H1 (cell line): Measurements from ENCODE around the gene MIA2. TPM values are rescaled to one million over a fixed set of nuclear protein-coding genes. Genes with fewer than 3 reads are reported as not detected.

ENCODE experiments used
- EP300 ChIP-seq, 2 experiments: IDR thresholded peaks; 1 replicate in 1 of 2; 2 replicates in 1 of 2; pipeline ENCODE4 v1.6.1; 2011 to 2012; ENCODE audit warnings: low read depth in 2 of 2, low read length in 2 of 2, mild to moderate bottlenecking in 2 of 2, borderline replicate concordance in 1 of 2, inconsistent platforms in 1 of 2, moderate library complexity in 1 of 2
- POLR2A ChIP-seq, 2 experiments: IDR thresholded peaks; 1 replicate in 1 of 2; 2 replicates in 1 of 2; pipeline ENCODE4 v1.6.1; 2011; ENCODE audit warnings: low read depth in 2 of 2, low read length in 2 of 2, mild to moderate bottlenecking in 2 of 2; ENCODE audit errors: control extremely low read depth in 1 of 2
- RFX5 ChIP-seq: IDR thresholded peaks from 2 replicates; pipeline ENCODE4 v1.6.1; 2011; ENCODE audit warnings: low read depth, low read length, improper control_type of control experiment, borderline replicate concordance
- SP4 ChIP-seq: IDR thresholded peaks from 2 replicates; pipeline ENCODE4 v1.6.1; 2012; ENCODE audit warnings: low read length, inconsistent platforms
- SUZ12 ChIP-seq: fragments of 200-600 bp; sonication (generic); IDR thresholded peaks from 2 replicates; pipeline ENCODE4 v1.6.1; 2012; ENCODE audit warnings: mild to moderate bottlenecking, inconsistent platforms, low read length, moderate library complexity, mixed read lengths
- TAF1 ChIP-seq: IDR thresholded peaks from 2 replicates; pipeline ENCODE4 v1.6.1; 2011; ENCODE audit warnings: mild to moderate bottlenecking, low read depth, low read length
- polyA plus RNA-seq, 7 experiments: library from polyadenylated mRNA; depleted of rRNA in 3 of 7; stranded (reverse) in 5 of 7; unstranded in 2 of 7; fragments of >200 nt in 5 of 7; fragments of 200-250 nt in 2 of 7; gene quantifications; 1 replicate in 5 of 7; 2 replicates in 1 of 7; 4 replicates in 1 of 7; pipeline versions ENCODE4 v1.2.1 to v1.2.3, GENCODE V29; 2011 to 2013; ENCODE audit warnings: missing spikeins in 2 of 7, mixed read lengths in 2 of 7
- total RNA-seq: library from RNA; stranded (reverse); fragmentation: NEBNext Ultra II Directional; extraction: Animal tissue kit (Norgen Biotek cat#: 25700); gene quantifications from 2 replicates; pipeline ENCODE4 v1.2.1, GENCODE V29; 2021
- TF ChIP-seq, protein P1 (sequence below): fragments of 300-600 bp; sonication (generic); IDR thresholded peaks from 2 replicates; pipeline ENCODE4 v1.7.1; 2012; ENCODE audit warnings: low read length, moderate library complexity, mild to moderate bottlenecking, inconsistent platforms; ENCODE audit not compliant: insufficient replicate concordance
- TF ChIP-seq, protein P2 (sequence below): IDR thresholded peaks from 2 replicates; pipeline ENCODE4 v1.6.1; 2011; ENCODE audit warnings: low read depth, mild to moderate bottlenecking, low read length; ENCODE audit not compliant: insufficient read depth

Gene MIA2
- total and polyA plus RNA-seq, 2 of the 8 experiments (the other 6 are each of a cell fraction or from before 2014, with no cell fraction given) = 10.1 to 15.0 TPM

DNA sequence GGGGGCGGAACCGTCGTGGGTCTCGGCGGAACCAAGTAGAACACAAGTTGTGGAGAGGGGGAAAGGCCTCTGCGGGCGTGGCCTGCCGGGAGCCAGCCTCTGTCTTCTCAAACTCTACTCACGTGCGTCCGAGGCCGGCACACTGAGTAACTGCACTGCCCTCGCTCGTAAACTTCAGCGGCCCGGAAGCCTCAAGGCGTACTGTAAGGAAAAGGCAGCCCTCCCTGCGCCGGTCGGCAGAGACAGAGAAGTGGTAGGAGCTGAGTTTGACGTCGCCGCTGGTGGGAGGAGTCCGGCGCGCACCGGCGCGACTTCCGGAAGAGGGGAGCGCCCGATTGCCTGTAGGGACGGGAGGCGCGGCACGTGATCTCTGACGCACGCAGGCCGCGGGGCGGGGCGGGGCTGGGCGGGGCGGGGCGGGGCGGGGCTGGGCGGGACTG, 198.5 kb downstream of the MIA2 start, which contains the start of gene FBXO33 (continued):
- TF ChIP-seq, protein P1, sequence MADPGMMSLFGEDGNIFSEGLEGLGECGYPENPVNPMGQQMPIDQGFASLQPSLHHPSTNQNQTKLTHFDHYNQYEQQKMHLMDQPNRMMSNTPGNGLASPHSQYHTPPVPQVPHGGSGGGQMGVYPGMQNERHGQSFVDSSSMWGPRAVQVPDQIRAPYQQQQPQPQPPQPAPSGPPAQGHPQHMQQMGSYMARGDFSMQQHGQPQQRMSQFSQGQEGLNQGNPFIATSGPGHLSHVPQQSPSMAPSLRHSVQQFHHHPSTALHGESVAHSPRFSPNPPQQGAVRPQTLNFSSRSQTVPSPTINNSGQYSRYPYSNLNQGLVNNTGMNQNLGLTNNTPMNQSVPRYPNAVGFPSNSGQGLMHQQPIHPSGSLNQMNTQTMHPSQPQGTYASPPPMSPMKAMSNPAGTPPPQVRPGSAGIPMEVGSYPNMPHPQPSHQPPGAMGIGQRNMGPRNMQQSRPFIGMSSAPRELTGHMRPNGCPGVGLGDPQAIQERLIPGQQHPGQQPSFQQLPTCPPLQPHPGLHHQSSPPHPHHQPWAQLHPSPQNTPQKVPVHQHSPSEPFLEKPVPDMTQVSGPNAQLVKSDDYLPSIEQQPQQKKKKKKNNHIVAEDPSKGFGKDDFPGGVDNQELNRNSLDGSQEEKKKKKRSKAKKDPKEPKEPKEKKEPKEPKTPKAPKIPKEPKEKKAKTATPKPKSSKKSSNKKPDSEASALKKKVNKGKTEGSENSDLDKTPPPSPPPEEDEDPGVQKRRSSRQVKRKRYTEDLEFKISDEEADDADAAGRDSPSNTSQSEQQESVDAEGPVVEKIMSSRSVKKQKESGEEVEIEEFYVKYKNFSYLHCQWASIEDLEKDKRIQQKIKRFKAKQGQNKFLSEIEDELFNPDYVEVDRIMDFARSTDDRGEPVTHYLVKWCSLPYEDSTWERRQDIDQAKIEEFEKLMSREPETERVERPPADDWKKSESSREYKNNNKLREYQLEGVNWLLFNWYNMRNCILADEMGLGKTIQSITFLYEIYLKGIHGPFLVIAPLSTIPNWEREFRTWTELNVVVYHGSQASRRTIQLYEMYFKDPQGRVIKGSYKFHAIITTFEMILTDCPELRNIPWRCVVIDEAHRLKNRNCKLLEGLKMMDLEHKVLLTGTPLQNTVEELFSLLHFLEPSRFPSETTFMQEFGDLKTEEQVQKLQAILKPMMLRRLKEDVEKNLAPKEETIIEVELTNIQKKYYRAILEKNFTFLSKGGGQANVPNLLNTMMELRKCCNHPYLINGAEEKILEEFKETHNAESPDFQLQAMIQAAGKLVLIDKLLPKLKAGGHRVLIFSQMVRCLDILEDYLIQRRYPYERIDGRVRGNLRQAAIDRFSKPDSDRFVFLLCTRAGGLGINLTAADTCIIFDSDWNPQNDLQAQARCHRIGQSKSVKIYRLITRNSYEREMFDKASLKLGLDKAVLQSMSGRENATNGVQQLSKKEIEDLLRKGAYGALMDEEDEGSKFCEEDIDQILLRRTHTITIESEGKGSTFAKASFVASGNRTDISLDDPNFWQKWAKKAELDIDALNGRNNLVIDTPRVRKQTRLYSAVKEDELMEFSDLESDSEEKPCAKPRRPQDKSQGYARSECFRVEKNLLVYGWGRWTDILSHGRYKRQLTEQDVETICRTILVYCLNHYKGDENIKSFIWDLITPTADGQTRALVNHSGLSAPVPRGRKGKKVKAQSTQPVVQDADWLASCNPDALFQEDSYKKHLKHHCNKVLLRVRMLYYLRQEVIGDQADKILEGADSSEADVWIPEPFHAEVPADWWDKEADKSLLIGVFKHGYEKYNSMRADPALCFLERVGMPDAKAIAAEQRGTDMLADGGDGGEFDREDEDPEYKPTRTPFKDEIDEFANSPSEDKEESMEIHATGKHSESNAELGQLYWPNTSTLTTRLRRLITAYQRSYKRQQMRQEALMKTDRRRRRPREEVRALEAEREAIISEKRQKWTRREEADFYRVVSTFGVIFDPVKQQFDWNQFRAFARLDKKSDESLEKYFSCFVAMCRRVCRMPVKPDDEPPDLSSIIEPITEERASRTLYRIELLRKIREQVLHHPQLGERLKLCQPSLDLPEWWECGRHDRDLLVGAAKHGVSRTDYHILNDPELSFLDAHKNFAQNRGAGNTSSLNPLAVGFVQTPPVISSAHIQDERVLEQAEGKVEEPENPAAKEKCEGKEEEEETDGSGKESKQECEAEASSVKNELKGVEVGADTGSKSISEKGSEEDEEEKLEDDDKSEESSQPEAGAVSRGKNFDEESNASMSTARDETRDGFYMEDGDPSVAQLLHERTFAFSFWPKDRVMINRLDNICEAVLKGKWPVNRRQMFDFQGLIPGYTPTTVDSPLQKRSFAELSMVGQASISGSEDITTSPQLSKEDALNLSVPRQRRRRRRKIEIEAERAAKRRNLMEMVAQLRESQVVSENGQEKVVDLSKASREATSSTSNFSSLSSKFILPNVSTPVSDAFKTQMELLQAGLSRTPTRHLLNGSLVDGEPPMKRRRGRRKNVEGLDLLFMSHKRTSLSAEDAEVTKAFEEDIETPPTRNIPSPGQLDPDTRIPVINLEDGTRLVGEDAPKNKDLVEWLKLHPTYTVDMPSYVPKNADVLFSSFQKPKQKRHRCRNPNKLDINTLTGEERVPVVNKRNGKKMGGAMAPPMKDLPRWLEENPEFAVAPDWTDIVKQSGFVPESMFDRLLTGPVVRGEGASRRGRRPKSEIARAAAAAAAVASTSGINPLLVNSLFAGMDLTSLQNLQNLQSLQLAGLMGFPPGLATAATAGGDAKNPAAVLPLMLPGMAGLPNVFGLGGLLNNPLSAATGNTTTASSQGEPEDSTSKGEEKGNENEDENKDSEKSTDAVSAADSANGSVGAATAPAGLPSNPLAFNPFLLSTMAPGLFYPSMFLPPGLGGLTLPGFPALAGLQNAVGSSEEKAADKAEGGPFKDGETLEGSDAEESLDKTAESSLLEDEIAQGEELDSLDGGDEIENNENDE = no peak
- TF ChIP-seq POLR2A (IDR thresholded peaks at IDR 0.05; ENCODE audit: control extremely low read depth in 1 of 2, low read depth in 2 of 2, low read length in 2 of 2) = 0 out of 3 replicates have a peak, but pooled peaks of 1 of the 2 experiments have one; percentile 5
- TF ChIP-seq SP4 = 0 out of 2 replicates have a peak, but pooled peaks have one; percentile 59
- no peak for TF ChIP-seq SUZ12
- peak; percentile 31; the same call in 1 of the 2 replicates for TF ChIP-seq TAF1
- TF ChIP-seq, protein P2, sequence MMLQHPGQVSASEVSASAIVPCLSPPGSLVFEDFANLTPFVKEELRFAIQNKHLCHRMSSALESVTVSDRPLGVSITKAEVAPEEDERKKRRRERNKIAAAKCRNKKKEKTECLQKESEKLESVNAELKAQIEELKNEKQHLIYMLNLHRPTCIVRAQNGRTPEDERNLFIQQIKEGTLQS = 0 out of 2 replicates have a peak, but pooled peaks have one; percentile 12
- peak in 1 of 2 experiments; percentile 99; a peak in 2 of 3 replicates for TF ChIP-seq EP300 (IDR thresholded peaks at IDR 0.05; ENCODE audit: borderline replicate concordance in 1 of 2, low read depth in 2 of 2, low read length in 2 of 2)
- TF ChIP-seq RFX5 = no peak
- TF ChIP-seq, all 59 proteins: peak for 12
